Esophagus squamous epithelium (tissue), 5 donors: ENCODE results near the gene IGFBP4. TPM values are rescaled to one million over a fixed set of nuclear protein-coding genes. Genes with fewer than 3 reads are reported as not detected.
"Not testable (repeated sequence)": the region's sequence is repeated elsewhere in the genome, so short reads cannot be mapped to it uniquely, and the experiment has no call there.

Experiments used
- DNase-seq: peaks from one replicate; lab custom pipeline; 2025; lab: John Stamatoyannopoulos, UW
- H3K27ac ChIP-seq, 4 donors: fragments of 200-600 bp; sonication (generic); one replicate each; pipeline ENCODE4 v1.5.1; 2016 to 2019; ENCODE audit warnings: mild to moderate bottlenecking in 1 of 4
- H3K27me3 ChIP-seq, 4 donors: fragments of 200-600 bp; sonication (generic); 1 replicate in 3 of 4; 2 replicates in 1 of 4; pipeline versions ENCODE4 v1.5.1 to v1.6.0; 2017 to 2021; ENCODE audit warnings: antibody characterized with exemption in 1 of 4
- H3K36me3 ChIP-seq, 3 donors: fragments of 200-600 bp; sonication (generic); one replicate each; pipeline ENCODE4 v1.5.1; 2016 to 2019
- H3K4me1 ChIP-seq, 3 donors: fragments of 200-600 bp; sonication (generic); one replicate each; pipeline ENCODE4 v1.5.1; 2017 to 2019
- H3K4me3 ChIP-seq, 4 donors: fragments of 200-600 bp; sonication (generic); 1 replicate in 3 of 4; 2 replicates in 1 of 4; pipeline ENCODE4 v1.5.1; 2016 to 2019; ENCODE audit warnings: mild to moderate bottlenecking in 2 of 4, moderate library complexity in 1 of 4
- H3K9me3 ChIP-seq, 3 donors: fragments of 200-600 bp; sonication (generic); one replicate each; pipeline ENCODE4 v1.5.1; 2016 to 2019
- CTCF ChIP-seq, 6 experiments: fragments of 450-650 bp in 4 of 6; fragments of 200-600 bp in 2 of 6; sonication (generic) in 2 of 6; IDR thresholded peaks; one replicate each; pipeline ENCODE4 v1.5.1; 2016 to 2019; ENCODE audit warnings: antibody characterized with exemption in 6 of 6, mild to moderate bottlenecking in 4 of 6, moderate library complexity in 4 of 6
- POLR2A ChIP-seq, 4 donors: fragments of 450-650 bp; IDR thresholded peaks; one replicate each; pipeline ENCODE4 v1.6.1; 2017; ENCODE audit warnings: antibody characterized with exemption in 4 of 4, mild to moderate bottlenecking in 4 of 4, moderate library complexity in 3 of 4
- WGBS, 2 donors: methylation state at CpG; one replicate each; pipeline ENCODE4 v1.1.5; 2018; 5-methylcytosine and 5-hydroxymethylcytosine counted together
- intact Hi-C: fragments of 100-400 bp; cut with DNase I; formaldehyde crosslinking; loops from one replicate; pipeline ENCODE4 v1.15.0; 2022
- total RNA-seq, 4 donors: library from RNA; depleted of rRNA; stranded (reverse); fragments of >200 nt; gene quantifications; one replicate each; pipeline ENCODE4 v1.1.0, GENCODE V29; 2016
- donor health status: DM: yes; HTN: yes; CAD: no.

The IGFBP4 gene
- total RNA-seq, 4 donors from 2014 or later, result 27.1 to 154 (median 73.0) TPM

DNA sequence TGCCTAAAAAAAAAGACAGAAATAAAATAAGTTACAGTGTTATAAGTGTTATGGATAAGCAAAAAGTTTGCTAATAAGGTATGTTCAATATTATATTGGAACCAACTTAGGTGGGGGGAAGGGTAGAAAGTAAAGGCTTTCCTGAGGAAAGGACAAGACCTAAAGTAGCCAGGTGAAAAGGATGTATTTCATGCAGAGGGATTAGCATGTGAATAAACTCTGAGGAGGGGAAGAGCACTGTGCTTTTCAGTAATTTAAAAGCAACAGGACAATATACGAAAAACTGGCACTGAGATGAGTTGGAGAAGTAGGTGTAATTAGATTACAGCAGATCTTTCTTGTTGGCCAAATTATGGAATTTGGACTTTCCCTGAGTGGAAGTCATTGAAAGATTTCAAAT lies 33.2 kb upstream of the IGFBP4 start:
- WGBS, 2 donors, result 87 to 89% methylated on average over 1 of the region's 1 CpG
- Histone ChIP-seq H3K4me1 (peaks cover 0 to 4% (median 0%) of the 10 kb centered on the region in 3 donors), H3K4me3 (no peak overlapping the region), H3K27me3 (no peaks in the 10 kb centered on the region), H3K27ac (no peak overlapping the region), H3K36me3 (peaks cover 0 to 3% (median 0%) of the 10 kb centered on the region in 3 donors), H3K9me3 (no peaks in the 10 kb centered on the region)
- TF ChIP-seq POLR2A (IDR thresholded peaks at IDR 0.05) (no peak), CTCF (IDR thresholded peaks at IDR 0.05) (no peak)
- intact Hi-C loops, result loop anchor here (10.0 kb wide), 1 partner anchor 45 kb away; the partner anchor contains the start of gene GJD3
- DNase-seq, result no peak

- intact Hi-C loops, result loop anchor here (10.0 kb wide), 1 partner anchor 47 kb away; the partner anchor contains the start of gene GJD3
- DNase-seq, result no peak
Observed at GRCh38 chr17:40411821-40412220, 31.4 kb upstream of the IGFBP4 start.

DNA sequence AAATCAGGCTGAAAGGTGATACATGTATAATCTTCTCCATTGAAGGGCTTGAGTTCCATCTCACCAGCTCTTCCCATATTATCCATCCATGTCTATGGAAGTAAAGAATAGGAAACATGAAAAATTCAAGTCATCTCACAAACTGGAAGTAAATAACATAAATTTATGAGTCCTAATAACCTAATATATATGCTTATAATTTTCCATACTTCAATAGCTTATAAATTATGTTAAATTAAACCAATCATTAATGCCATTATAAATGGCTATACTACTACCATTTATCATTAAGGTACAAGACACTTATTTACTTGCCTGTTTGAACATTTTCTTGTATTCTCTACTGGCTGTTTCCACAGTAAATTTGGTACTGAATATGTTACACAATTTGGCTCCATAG lies 30.4 kb upstream of the IGFBP4 start:
- Histone ChIP-seq H3K4me1 (peaks cover 0 to 26% (median 11%) of the 10 kb centered on the region in 3 donors), H3K27me3 (peaks cover 0 to 5% (median 0%) of the 10 kb centered on the region in 4 donors), H3K27ac (no peak overlapping the region), H3K36me3 (no peaks in the 10 kb centered on the region), H3K9me3 (no peaks in the 10 kb centered on the region), H3K4me3 (no peak overlapping the region)
- no peak for DNase-seq
- no peak for TF ChIP-seq POLR2A (IDR thresholded peaks at IDR 0.05)
- no peak for TF ChIP-seq CTCF (IDR thresholded peaks at IDR 0.05)
- intact Hi-C loops, result loop anchor here (10.0 kb wide), 1 partner anchor 48 kb away; the partner anchor contains the start of gene GJD3

More at GRCh38 chr17:40411821-40412220, 31.4 kb upstream of the IGFBP4 start:
- no peaks in the 10 kb centered on the region for H3K9me3 ChIP-seq
- TF ChIP-seq POLR2A (IDR thresholded peaks at IDR 0.05) (no peak), CTCF (IDR thresholded peaks at IDR 0.05) (no peak)
- no peak overlapping the region for H3K27ac ChIP-seq
- 90 to 95% methylated on average over 4 of the region's 4 CpGs for WGBS, 2 donors
- no peak overlapping the region for H3K4me3 ChIP-seq
- peaks cover 0 to 19% (median 4%) of the 10 kb centered on the region in 3 donors for H3K4me1 ChIP-seq
- H3K36me3 ChIP-seq, result no peaks in the 10 kb centered on the region
- H3K27me3 ChIP-seq, result no peaks in the 10 kb centered on the region

GRCh38 chr17:40414312-40414711 lies 28.9 kb upstream of the IGFBP4 start:
- peaks cover 0 to 39% (median 17%) of the 10 kb centered on the region in 3 donors for H3K4me1 ChIP-seq
- DNase-seq, H3K36me3 ChIP-seq, H3K9me3 ChIP-seq, H3K27ac ChIP-seq, H3K4me3 ChIP-seq, H3K27me3 ChIP-seq: not testable (repeated sequence)
- WGBS, 2 donors, result 70 to 84% methylated on average over 3 to 4 of the region's 4 CpGs
- intact Hi-C loops, result loop anchor here (10.0 kb wide), 1 partner anchor 50 kb away; the partner anchor contains the start of gene GJD3

GRCh38 chr17:40415390-40415789 lies 27.9 kb upstream of the IGFBP4 start:
- Histone ChIP-seq H3K27ac (no peak overlapping the region), H3K36me3 (no peaks in the 10 kb centered on the region), H3K4me1 (peaks cover 0 to 44% (median 17%) of the 10 kb centered on the region in 3 donors), H3K9me3 (no peaks in the 10 kb centered on the region), H3K4me3 (peak overlapping the region in 1 of 4 donors; percentile 11), H3K27me3 (peaks cover 0 to 5% (median 0%) of the 10 kb centered on the region in 4 donors)
- no peak for DNase-seq
- intact Hi-C loops, result loop anchor here (10.0 kb wide), 1 partner anchor 51 kb away; the partner anchor contains the start of gene GJD3
- TF ChIP-seq POLR2A (IDR thresholded peaks at IDR 0.05) (no peak), CTCF (IDR thresholded peaks at IDR 0.05) (peak; percentile 49 to 75 (median 66))
- 22 to 38% methylated on average over 3 of the region's 3 CpGs for WGBS, 2 donors
